Measurements from ENCODE around the gene UBAP2L. TPM values are rescaled to one million over a fixed set of nuclear protein-coding genes. Genes with fewer than 3 reads are reported as not detected.
"Not testable (repeated sequence)": the region's sequence is repeated elsewhere in the genome, so short reads cannot be mapped to it uniquely, and the experiment has no call there.

Gene UBAP2L
- total RNA-seq, 1 donor from 2014 or later = 31.8 TPM

DNA sequence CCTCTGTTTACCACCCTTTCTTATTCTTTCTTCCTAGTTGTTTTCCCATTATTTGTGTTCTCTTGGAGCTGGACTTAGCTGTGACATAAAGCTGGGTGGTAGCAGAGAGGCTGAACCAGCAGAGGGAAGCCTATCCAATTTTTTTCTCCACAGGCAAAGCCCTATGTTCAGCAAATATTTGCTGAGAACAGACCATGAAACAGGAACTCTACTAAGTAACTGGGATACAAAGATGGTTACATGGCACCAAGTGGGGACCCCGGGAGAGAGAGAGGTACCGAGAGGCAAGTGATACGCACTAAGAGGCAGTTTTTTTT, 21.2 kb upstream of the UBAP2L start:
- no peak for DNase-seq (ENCODE audit: low spot score)

- not testable (repeated sequence) for DNase-seq (ENCODE audit: low spot score)
Observed at GRCh38 chr1:154205778-154206177, 15.0 kb upstream of the UBAP2L start.

- no peak for DNase-seq (ENCODE audit: low spot score)
Observed at GRCh38 chr1:154206196-154206595, 14.6 kb upstream of the UBAP2L start, which contains the start of gene CFAP141. CFAP141 (minus strand) TSS chr1:154206333; CDS start chr1:154206307, 26 bp downstream.

- no peak for DNase-seq (ENCODE audit: low spot score)
Observed at GRCh38 chr1:154207262-154207661, 13.5 kb upstream of the UBAP2L start.

DNA sequence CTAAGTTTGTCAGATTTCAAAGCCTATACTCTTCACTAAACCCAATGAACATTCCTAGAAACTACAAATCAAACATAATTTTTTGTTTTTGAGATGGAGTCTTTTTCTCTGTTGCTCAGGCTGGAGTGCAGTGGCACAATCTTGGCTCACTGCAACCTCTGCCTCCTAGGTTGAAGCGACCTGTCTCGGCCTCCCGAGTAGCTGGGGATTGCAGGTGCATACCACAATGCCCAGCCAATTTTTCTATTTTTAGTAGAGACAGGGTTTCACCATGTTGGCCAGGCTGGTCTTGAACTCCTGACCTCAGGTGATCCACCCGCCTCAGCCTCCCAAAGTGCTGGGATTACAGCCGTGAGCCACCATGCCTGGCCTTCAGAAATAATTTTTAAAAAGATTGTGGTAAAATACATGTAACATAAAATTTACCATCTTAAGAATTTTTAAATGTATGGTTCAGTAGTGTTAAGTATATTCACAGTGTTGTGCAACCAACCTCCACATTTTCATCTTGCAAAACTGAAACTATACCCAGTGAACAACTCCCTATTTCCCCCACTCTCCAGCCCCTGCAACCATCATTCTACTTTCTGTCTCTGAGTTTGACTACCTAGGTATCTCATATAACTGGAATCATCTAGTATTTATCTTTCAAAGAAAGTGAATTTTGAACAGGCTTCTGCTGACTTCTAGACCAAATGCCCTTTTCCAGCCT, 11.9 kb upstream of the UBAP2L start:
- no peak for DNase-seq (ENCODE audit: low spot score)

DNA sequence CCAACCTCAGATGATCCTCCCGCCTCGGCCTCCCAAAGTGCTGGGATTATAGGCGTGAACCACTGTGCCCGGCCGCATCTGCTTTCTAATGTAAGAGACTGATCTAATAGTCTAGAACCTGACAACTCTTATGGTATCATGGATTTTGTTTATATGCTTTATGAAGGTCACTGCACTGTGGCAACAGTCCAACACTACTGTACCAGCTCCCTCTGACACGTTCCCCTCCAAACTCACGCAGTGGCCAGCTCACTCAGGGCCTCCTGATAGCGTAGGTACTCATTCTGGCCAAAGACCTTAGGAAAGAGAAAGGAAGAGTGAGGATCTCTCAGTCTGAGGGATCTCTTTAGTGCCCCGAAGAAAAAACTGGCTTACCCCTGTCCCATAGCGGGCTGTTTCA, 8.7 kb upstream of the UBAP2L start:
- no peak for DNase-seq (ENCODE audit: low spot score)

- DNase-seq (ENCODE audit: low spot score) = no peak
Observed at GRCh38 chr1:154213274-154213673, 7.5 kb upstream of the UBAP2L start.

GRCh38 chr1:154218545-154218944, 2.2 kb upstream of the UBAP2L start:
- DNase-seq (ENCODE audit: low spot score) = no peak

GRCh38 chr1:154219541-154219940, 1.2 kb upstream of the UBAP2L start:
- peak; percentile 3 for DNase-seq (ENCODE audit: low spot score)

- no peak for DNase-seq (ENCODE audit: low spot score)
Observed at GRCh38 chr1:154220970-154221277, 169 bp downstream of the UBAP2L start.

DNA sequence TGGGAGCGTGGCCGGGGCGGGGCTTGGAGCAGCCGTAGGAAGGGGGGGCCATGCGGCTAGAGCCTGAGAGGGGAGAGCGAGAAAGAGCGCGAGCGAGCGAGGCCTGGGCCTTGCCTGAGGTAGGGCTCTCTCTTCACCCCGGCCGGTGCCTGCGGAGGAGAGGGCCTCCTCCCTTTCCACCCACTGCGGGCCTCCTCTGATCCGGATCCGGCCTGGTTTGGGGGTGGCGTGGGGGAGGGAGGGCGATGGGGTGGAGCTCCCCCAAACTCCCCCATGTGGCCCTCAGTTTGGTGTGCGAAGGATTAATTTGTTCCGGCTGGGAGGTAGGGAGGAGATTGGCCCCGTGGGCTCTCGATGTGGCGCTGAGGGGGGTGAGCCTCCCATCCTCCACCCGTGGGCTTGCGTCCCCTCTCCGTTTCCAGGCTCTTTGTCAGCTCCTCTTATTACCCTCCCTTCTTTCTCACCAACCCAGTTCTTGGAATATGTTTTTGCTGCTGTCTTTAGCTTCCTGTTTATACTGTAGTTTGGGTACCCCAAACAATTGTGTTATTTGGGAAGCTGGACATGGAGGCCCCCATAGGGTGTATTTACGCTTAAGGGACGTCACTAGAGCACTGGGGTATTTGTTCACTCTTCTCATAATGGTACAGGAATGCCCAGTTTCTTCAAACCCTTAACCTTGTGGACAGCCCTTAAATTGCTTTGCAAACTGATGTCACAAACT, 685 bp downstream of the UBAP2L start:
- DNase-seq (ENCODE audit: low spot score) = peak; percentile 56

DNA sequence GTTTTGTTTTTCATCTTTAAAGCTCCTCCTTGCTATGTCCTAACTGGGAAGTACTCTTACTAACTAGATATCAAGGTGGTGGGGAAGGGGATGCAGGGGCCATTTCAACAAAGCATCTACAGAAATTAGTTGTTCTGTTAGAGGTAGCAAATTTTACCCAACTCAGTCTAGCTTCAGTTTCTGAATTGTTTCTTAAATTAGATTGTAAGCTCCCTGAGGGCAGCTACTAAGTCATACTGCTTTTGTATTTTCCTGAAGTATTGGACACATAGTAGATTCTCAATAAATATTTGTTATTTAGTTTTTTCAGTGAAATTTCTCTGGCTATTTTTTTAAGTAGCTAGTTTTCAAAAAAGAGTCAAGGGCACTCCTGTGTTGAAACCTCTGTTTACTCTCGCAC, 1.8 kb downstream of the UBAP2L start:
- no peak for DNase-seq (ENCODE audit: low spot score)

- DNase-seq (ENCODE audit: low spot score) = no peak
Observed at GRCh38 chr1:154222918-154223317, 2.2 kb downstream of the UBAP2L start.

DNA sequence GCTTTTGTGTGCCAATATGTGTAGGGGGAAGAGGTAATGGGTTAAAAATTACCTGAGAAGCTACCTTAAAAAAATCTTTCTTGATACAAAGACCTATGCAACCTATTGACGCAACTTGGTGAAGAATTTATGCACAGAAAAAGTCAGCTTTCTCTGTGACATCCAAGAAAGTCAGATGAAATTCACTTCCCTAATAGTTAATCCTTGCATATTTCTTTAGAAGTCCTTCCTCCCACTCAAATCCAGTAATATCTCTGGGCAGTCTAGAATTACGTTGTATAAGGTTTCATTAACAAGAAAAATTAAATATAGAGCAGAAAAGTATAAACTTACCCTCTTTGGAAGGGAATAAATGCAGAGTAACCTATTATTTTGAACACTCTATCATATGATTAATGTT, 2.9 kb downstream of the UBAP2L start:
- no peak for DNase-seq (ENCODE audit: low spot score)

DNA sequence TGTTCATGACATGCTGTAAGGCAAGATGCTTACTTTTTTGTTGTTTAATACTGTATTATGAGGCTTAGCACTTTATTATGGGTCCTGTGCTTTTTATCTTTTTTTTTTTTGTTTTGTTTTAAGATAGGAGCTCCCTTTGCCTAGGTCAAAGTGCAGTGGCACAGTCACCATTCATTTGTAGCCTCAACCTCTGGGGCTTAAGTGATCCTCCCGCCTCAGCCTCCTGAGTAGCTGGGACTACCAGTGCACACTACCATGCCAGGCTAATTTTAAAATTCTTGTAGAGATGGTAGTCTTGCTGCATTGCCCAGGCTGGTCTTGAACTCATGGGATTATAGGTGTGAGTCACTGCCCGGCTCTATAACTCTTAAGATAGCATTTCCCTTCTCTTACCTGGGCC, 4.6 kb downstream of the UBAP2L start:
- DNase-seq (ENCODE audit: low spot score) = no peak

GRCh38 chr1:154231112-154231511, 10.4 kb downstream of the UBAP2L start:
- not testable (repeated sequence) for DNase-seq (ENCODE audit: low spot score)

GRCh38 chr1:154233127-154233526, 12.4 kb downstream of the UBAP2L start:
- DNase-seq (ENCODE audit: low spot score) = not testable (repeated sequence)

DNA sequence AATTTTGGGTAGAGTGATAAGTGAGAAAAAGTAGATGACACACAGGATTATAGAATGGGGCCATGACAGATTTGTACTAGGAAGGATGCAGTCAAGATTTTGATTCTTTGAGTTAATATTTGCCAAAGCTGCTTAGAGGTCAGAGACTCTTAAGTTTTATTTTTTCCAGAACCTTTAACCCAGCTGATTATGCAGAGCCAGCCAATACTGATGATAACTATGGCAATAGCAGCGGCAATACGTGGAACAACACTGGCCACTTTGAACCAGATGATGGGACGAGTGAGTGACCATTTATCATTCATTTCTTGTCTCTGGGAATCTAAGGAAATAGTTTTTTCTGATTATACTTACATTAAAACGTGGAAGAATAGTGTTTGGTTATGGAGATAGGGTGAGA, 16.1 kb downstream of the UBAP2L start:
- DNase-seq (ENCODE audit: low spot score) = no peak

GRCh38 chr1:154237435-154237834, 16.7 kb downstream of the UBAP2L start:
- no peak for DNase-seq (ENCODE audit: low spot score)

- DNase-seq (ENCODE audit: low spot score) = no peak
Observed at GRCh38 chr1:154237880-154238506, 17.2 kb downstream of the UBAP2L start.

GRCh38 chr1:154239491-154239890, 18.7 kb downstream of the UBAP2L start:
- DNase-seq (ENCODE audit: low spot score) = no peak

- no peak for DNase-seq (ENCODE audit: low spot score)
Observed at GRCh38 chr1:154240294-154240833, 19.6 kb downstream of the UBAP2L start.

Measured in umbilical cord (tissue), 2 donors.